Mesothelial cell of epicardium (in vitro differentiated cells): ENCODE measurements around the gene DHRS3. TPM values are rescaled to one million over a fixed set of nuclear protein-coding genes. Genes with fewer than 3 reads are reported as not detected.
A peak's percentile ranks its signal among the peaks of the same experiment; 100 is the strongest.
"Not testable (repeated sequence)": the region's sequence is repeated elsewhere in the genome, so short reads cannot be mapped to it uniquely, and the experiment has no call there.

Experiments
- DNase-seq, 2 experiments: peaks; one replicate each; pipeline ENCODE4 v3.0.0; 2021; ENCODE audit warnings: low spot score in 2 of 2; ENCODE audit not compliant: unreplicated experiment in 2 of 2
- H3K27ac Mint-ChIP-seq: 2 replicates; pipeline ENCODE4 v1.8.0; 2021; ENCODE audit warnings: mixed read lengths
- H3K27me3 Mint-ChIP-seq: 2 replicates; pipeline ENCODE4 v1.8.0; 2021; ENCODE audit warnings: low read depth, mixed read lengths
- H3K36me3 Mint-ChIP-seq: 2 replicates; pipeline ENCODE4 v1.8.0; 2021; ENCODE audit warnings: mixed read lengths
- H3K4me1 Mint-ChIP-seq: 2 replicates; pipeline ENCODE4 v1.8.0; 2021; ENCODE audit warnings: mixed read lengths
- H3K4me3 Mint-ChIP-seq: 2 replicates; pipeline ENCODE4 v1.8.0; 2021; ENCODE audit warnings: mild to moderate bottlenecking, moderate library complexity, mixed read lengths
- H3K9me3 Mint-ChIP-seq: 2 replicates; pipeline ENCODE4 v1.8.0; 2021; ENCODE audit warnings: mixed read lengths
- CTCF ChIP-seq: fragments of 200-600 bp; sonication (generic); IDR thresholded peaks from one replicate; pipeline ENCODE4 v1.5.0; 2021; ENCODE audit warnings: antibody characterized with exemption; ENCODE audit not compliant: unreplicated experiment
- total RNA-seq: library from RNA; stranded (reverse); gene quantifications from 3 replicates; pipeline ENCODE4 v1.2.1, GENCODE V29; 2021

The DHRS3 gene
- total RNA-seq, 1 donor from 2014 or later: 1,086 TPM

- peak in 1 of 2 experiments; percentile 56 for DNase-seq
- Mint-ChIP-seq H3K4me3 (no peak overlapping the region), H3K27ac (peak overlapping the region; percentile 88), H3K27me3 (no peaks in the 10 kb centered on the region), H3K36me3 (peaks cover 10% of the 10 kb centered on the region), H3K4me1 (peaks cover 55% of the 10 kb centered on the region), H3K9me3 (peaks cover 11% of the 10 kb centered on the region)
- no peak for TF ChIP-seq CTCF
Observed at GRCh38 chr1:12541274-12542137, 76.5 kb downstream of the DHRS3 start.

- peaks cover 17% of the 10 kb centered on the region for H3K36me3 Mint-ChIP-seq
- peaks cover 18% of the 10 kb centered on the region for H3K9me3 Mint-ChIP-seq
- no peak for DNase-seq
- no peak for TF ChIP-seq CTCF
- peaks cover 54% of the 10 kb centered on the region for H3K4me1 Mint-ChIP-seq
- H3K4me3 Mint-ChIP-seq: no peak overlapping the region
- peak overlapping the region; percentile 88 for H3K27ac Mint-ChIP-seq
- no peaks in the 10 kb centered on the region for H3K27me3 Mint-ChIP-seq
Observed at GRCh38 chr1:12540580-12541273, 77.3 kb downstream of the DHRS3 start.

- Mint-ChIP-seq H3K27ac (peak overlapping the region; percentile 88), H3K9me3 (peaks cover 25% of the 10 kb centered on the region), H3K27me3 (no peaks in the 10 kb centered on the region), H3K36me3 (peaks cover 24% of the 10 kb centered on the region), H3K4me1 (peaks cover 52% of the 10 kb centered on the region), H3K4me3 (no peak overlapping the region)
- no peak for TF ChIP-seq CTCF
- peak; percentile 51 to 78 for DNase-seq
Observed at GRCh38 chr1:12539705-12540579, 78.1 kb downstream of the DHRS3 start.

- H3K4me3 Mint-ChIP-seq: no peak overlapping the region
- peaks cover 25% of the 10 kb centered on the region for H3K9me3 Mint-ChIP-seq
- H3K27ac Mint-ChIP-seq: peak overlapping the region; percentile 88
- H3K36me3 Mint-ChIP-seq: peaks cover 25% of the 10 kb centered on the region
- no peak for TF ChIP-seq CTCF
- H3K4me1 Mint-ChIP-seq: peaks cover 47% of the 10 kb centered on the region
- H3K27me3 Mint-ChIP-seq: no peaks in the 10 kb centered on the region
- no peak for DNase-seq
Observed at GRCh38 chr1:12539320-12539704, 78.7 kb downstream of the DHRS3 start.

- not testable (repeated sequence) for H3K4me3 Mint-ChIP-seq
Observed at GRCh38 chr1:12538536-12538935, 79.5 kb downstream of the DHRS3 start.

More at GRCh38 chr1:12538536-12538935, 79.5 kb downstream of the DHRS3 start:
- not testable (repeated sequence) for DNase-seq, H3K27me3 Mint-ChIP-seq
- Mint-ChIP-seq H3K9me3 (peaks cover 29% of the 10 kb centered on the region), H3K4me1 (peaks cover 40% of the 10 kb centered on the region), H3K36me3 (peaks cover 28% of the 10 kb centered on the region), H3K27ac (peak overlapping the region; percentile 66)
